Retinal pigment epithelial cell (primary cell): Measurements from ENCODE around the gene CSRP2.

ENCODE experiments used
- DNase-seq: peaks from one replicate; pipeline ENCODE4 v3.0.0-alpha.2; 2010; ENCODE audit warnings: low read depth
- H3K4me3 ChIP-seq: 2 replicates; pipeline ENCODE4 v1.5.1; 2011; ENCODE audit warnings: mild to moderate bottlenecking, low read length, control low read depth, moderate library complexity
- TF ChIP-seq, protein P1 (sequence below): conservative IDR thresholded peaks from 2 replicates; pipeline ENCODE4 v1.5.1; 2011; ENCODE audit warnings: low read depth, low read length, control low read depth, inconsistent platforms

CSRP2 gene

DNA sequence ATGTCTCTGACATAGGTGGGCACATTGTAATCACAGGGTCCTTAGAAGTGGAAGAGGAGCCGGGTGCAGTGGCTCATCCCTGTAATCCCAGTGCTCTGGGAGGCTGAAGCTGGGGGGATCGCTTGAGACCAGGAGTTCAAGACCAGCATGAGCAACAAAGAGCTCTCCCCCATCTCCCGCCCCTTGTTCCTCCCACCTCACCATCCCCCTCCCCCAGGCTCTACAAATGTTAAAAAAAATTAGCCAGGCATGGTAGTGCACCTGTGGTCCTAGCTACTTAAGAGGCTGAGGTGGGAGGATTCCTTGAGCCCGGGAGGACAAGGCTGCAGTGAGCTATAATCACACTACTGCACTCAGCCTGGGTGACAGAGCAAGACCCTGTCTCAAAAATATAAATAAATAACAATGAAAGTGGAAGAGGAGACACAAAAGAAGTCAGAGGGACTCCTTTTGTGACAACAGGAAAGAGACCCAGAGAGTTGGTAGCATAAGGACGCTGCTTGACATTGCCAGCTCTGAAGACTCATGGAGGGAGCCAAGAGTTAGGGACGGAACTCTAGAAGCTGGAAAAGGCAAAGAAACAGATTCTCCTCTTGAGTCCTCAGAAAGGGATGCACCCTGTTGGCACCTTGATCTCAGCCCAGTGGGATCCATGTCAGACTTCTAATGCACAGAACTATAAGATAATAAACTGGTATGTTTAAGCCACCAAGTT, 29.6 kb upstream of the CSRP2 start:
- TF ChIP-seq, protein P1, sequence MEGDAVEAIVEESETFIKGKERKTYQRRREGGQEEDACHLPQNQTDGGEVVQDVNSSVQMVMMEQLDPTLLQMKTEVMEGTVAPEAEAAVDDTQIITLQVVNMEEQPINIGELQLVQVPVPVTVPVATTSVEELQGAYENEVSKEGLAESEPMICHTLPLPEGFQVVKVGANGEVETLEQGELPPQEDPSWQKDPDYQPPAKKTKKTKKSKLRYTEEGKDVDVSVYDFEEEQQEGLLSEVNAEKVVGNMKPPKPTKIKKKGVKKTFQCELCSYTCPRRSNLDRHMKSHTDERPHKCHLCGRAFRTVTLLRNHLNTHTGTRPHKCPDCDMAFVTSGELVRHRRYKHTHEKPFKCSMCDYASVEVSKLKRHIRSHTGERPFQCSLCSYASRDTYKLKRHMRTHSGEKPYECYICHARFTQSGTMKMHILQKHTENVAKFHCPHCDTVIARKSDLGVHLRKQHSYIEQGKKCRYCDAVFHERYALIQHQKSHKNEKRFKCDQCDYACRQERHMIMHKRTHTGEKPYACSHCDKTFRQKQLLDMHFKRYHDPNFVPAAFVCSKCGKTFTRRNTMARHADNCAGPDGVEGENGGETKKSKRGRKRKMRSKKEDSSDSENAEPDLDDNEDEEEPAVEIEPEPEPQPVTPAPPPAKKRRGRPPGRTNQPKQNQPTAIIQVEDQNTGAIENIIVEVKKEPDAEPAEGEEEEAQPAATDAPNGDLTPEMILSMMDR = no peak
- no peak for DNase-seq
- no peak overlapping the region for H3K4me3 ChIP-seq

GRCh38 chr12:76901628-76902380, 23.0 kb upstream of the CSRP2 start:
- DNase-seq = no peak
- TF ChIP-seq, protein P1 = no peak
- H3K4me3 ChIP-seq = no peak overlapping the region

DNA sequence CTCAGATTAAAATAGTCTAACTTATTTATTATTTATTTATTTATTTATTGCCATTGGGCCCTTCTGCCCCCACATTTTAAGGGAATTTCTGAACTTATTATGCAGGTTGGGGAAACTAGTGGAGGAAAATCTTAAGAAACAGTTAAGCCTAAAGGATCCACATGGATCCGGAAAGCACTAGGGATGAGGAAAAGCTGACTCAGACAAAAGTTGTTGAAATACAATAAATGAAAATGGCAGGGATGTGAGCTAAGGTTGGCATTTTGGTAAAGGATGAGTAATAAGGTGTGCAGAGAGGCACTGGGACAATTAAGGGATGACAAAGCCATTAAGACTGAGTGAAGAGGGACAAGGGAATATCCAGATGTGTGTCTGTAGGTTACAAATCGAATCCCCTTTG, 20.7 kb upstream of the CSRP2 start:
- no peak for DNase-seq
- no peak overlapping the region for H3K4me3 ChIP-seq
- TF ChIP-seq, protein P1 = no peak

GRCh38 chr12:76898442-76898841, 19.6 kb upstream of the CSRP2 start:
- TF ChIP-seq, protein P1 = no peak
- H3K4me3 ChIP-seq = no peak overlapping the region
- no peak for DNase-seq

DNA sequence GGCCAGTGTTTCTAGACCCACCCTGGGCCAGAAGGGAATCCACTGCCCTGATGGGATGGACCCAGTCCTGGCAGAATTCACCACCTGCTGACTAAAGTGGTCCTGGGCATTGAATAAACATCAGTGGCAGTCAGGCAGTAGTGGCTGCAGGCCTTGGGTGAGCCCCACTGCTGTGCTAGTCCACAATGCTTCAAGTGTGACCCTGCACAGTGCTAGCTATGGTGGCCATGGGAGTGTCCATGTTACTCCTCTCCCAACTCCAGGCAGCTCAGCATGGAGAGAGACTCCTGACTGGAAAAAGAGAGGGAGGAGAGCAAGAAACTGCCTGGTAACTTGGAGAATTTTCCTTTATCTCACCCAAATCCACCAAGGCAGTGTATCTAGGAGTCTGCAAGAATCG, 17.5 kb upstream of the CSRP2 start:
- no peak overlapping the region for H3K4me3 ChIP-seq
- DNase-seq = no peak
- TF ChIP-seq, protein P1 = no peak

GRCh38 chr12:76895796-76896195, 17.0 kb upstream of the CSRP2 start:
- TF ChIP-seq, protein P1 = no peak
- no peak for DNase-seq
- no peak overlapping the region for H3K4me3 ChIP-seq

GRCh38 chr12:76891609-76892008, 12.8 kb upstream of the CSRP2 start:
- no peak overlapping the region for H3K4me3 ChIP-seq

More at GRCh38 chr12:76891609-76892008, 12.8 kb upstream of the CSRP2 start:
- TF ChIP-seq, protein P1 = no peak
- DNase-seq = no peak
